ENCODE measurements around the gene WDHD1.

The WDHD1 gene

GRCh38 chr14:55019968-55020554, 6.8 kb downstream of the WDHD1 start:
- no peaks in the 10 kb centered on the region for H3K4me1 ChIP-seq (ENCODE audit: control insufficient read depth, insufficient read depth, low read length)
- H3K36me3 ChIP-seq (ENCODE audit: control insufficient read depth in 2 of 2, insufficient read depth in 2 of 2, low read length in 2 of 2), result no peaks in the 10 kb centered on the region
- H3K4me3 ChIP-seq (ENCODE audit: low read length in 2 of 2), result no peak overlapping the region
- H3K27ac ChIP-seq (ENCODE audit: low read length), result no peak overlapping the region
- no peak overlapping the region for H3K9ac ChIP-seq (ENCODE audit: low read length in 2 of 2)
- no peaks in the 10 kb centered on the region for H3K27me3 ChIP-seq (ENCODE audit: control insufficient read depth in 1 of 2, insufficient read depth in 2 of 2, low read length in 2 of 2)
- no peaks in the 10 kb centered on the region for H3K9me3 ChIP-seq (ENCODE audit: control insufficient read depth in 2 of 2, low read length in 2 of 2)

GRCh38 chr14:55015006-55015405, 11.9 kb downstream of the WDHD1 start:
- Histone ChIP-seq H3K4me3 (ENCODE audit: low read length in 2 of 2) (no peak overlapping the region), H3K27ac (ENCODE audit: low read length) (no peak overlapping the region)

GRCh38 chr14:55005071-55005470, 21.8 kb downstream of the WDHD1 start:
- Histone ChIP-seq H3K27ac (ENCODE audit: low read length) (no peak overlapping the region), H3K4me1 (ENCODE audit: control insufficient read depth, insufficient read depth, low read length) (no peaks in the 10 kb centered on the region), H3K4me3 (ENCODE audit: low read length in 2 of 2) (no peak overlapping the region), H3K9me3 (ENCODE audit: control insufficient read depth in 2 of 2, low read length in 2 of 2) (no peaks in the 10 kb centered on the region), H3K9ac (ENCODE audit: low read length in 2 of 2) (no peak overlapping the region), H3K27me3 (ENCODE audit: control insufficient read depth in 1 of 2, insufficient read depth in 2 of 2, low read length in 2 of 2) (no peaks in the 10 kb centered on the region), H3K36me3 (ENCODE audit: control insufficient read depth in 2 of 2, insufficient read depth in 2 of 2, low read length in 2 of 2) (no peaks in the 10 kb centered on the region)

More at GRCh38 chr14:55015006-55015405, 11.9 kb downstream of the WDHD1 start:
- H3K9ac ChIP-seq (ENCODE audit: low read length in 2 of 2), result no peak overlapping the region
- no peaks in the 10 kb centered on the region for H3K4me1 ChIP-seq (ENCODE audit: control insufficient read depth, insufficient read depth, low read length)
- no peaks in the 10 kb centered on the region for H3K27me3 ChIP-seq (ENCODE audit: control insufficient read depth in 1 of 2, insufficient read depth in 2 of 2, low read length in 2 of 2)
- no peaks in the 10 kb centered on the region for H3K9me3 ChIP-seq (ENCODE audit: control insufficient read depth in 2 of 2, low read length in 2 of 2)
- H3K36me3 ChIP-seq (ENCODE audit: control insufficient read depth in 2 of 2, insufficient read depth in 2 of 2, low read length in 2 of 2), result no peaks in the 10 kb centered on the region

- no peak overlapping the region for H3K9ac ChIP-seq (ENCODE audit: low read length in 2 of 2)
- H3K4me3 ChIP-seq (ENCODE audit: low read length in 2 of 2), result no peak overlapping the region
- no peaks in the 10 kb centered on the region for H3K27me3 ChIP-seq (ENCODE audit: control insufficient read depth in 1 of 2, insufficient read depth in 2 of 2, low read length in 2 of 2)
- H3K9me3 ChIP-seq (ENCODE audit: control insufficient read depth in 2 of 2, low read length in 2 of 2), result no peaks in the 10 kb centered on the region
- H3K36me3 ChIP-seq (ENCODE audit: control insufficient read depth in 2 of 2, insufficient read depth in 2 of 2, low read length in 2 of 2), result no peaks in the 10 kb centered on the region
- no peaks in the 10 kb centered on the region for H3K4me1 ChIP-seq (ENCODE audit: control insufficient read depth, insufficient read depth, low read length)
- no peak overlapping the region for H3K27ac ChIP-seq (ENCODE audit: low read length)
These were observed 26.5 kb downstream of the WDHD1 start for GRCh38 chr14:55000381-55000780.

GRCh38 chr14:54985156-54985555, 41.7 kb downstream of the WDHD1 start:
- Histone ChIP-seq H3K9me3 (ENCODE audit: control insufficient read depth in 2 of 2, low read length in 2 of 2) (no peaks in the 10 kb centered on the region), H3K27ac (ENCODE audit: low read length) (no peak overlapping the region), H3K36me3 (ENCODE audit: control insufficient read depth in 2 of 2, insufficient read depth in 2 of 2, low read length in 2 of 2) (no peaks in the 10 kb centered on the region), H3K4me3 (ENCODE audit: low read length in 2 of 2) (no peak overlapping the region), H3K4me1 (ENCODE audit: control insufficient read depth, insufficient read depth, low read length) (no peaks in the 10 kb centered on the region), H3K9ac (ENCODE audit: low read length in 2 of 2) (no peak overlapping the region), H3K27me3 (ENCODE audit: control insufficient read depth in 1 of 2, insufficient read depth in 2 of 2, low read length in 2 of 2) (no peaks in the 10 kb centered on the region)

- no peaks in the 10 kb centered on the region for H3K9me3 ChIP-seq (ENCODE audit: control insufficient read depth in 2 of 2, low read length in 2 of 2)
- H3K9ac ChIP-seq (ENCODE audit: low read length in 2 of 2), result no peak overlapping the region
- H3K27me3 ChIP-seq (ENCODE audit: control insufficient read depth in 1 of 2, insufficient read depth in 2 of 2, low read length in 2 of 2), result no peaks in the 10 kb centered on the region
- no peak overlapping the region for H3K4me3 ChIP-seq (ENCODE audit: low read length in 2 of 2)
- no peak overlapping the region for H3K27ac ChIP-seq (ENCODE audit: low read length)
- no peaks in the 10 kb centered on the region for H3K36me3 ChIP-seq (ENCODE audit: control insufficient read depth in 2 of 2, insufficient read depth in 2 of 2, low read length in 2 of 2)
- no peaks in the 10 kb centered on the region for H3K4me1 ChIP-seq (ENCODE audit: control insufficient read depth, insufficient read depth, low read length)
These were observed 45.2 kb downstream of the WDHD1 start for GRCh38 chr14:54981698-54982097.

- Histone ChIP-seq H3K9ac (ENCODE audit: low read length in 2 of 2) (no peak overlapping the region), H3K27me3 (ENCODE audit: control insufficient read depth in 1 of 2, insufficient read depth in 2 of 2, low read length in 2 of 2) (no peaks in the 10 kb centered on the region), H3K4me1 (ENCODE audit: control insufficient read depth, insufficient read depth, low read length) (no peaks in the 10 kb centered on the region), H3K36me3 (ENCODE audit: control insufficient read depth in 2 of 2, insufficient read depth in 2 of 2, low read length in 2 of 2) (no peaks in the 10 kb centered on the region), H3K4me3 (ENCODE audit: low read length in 2 of 2) (no peak overlapping the region), H3K9me3 (ENCODE audit: control insufficient read depth in 2 of 2, low read length in 2 of 2) (no peaks in the 10 kb centered on the region), H3K27ac (ENCODE audit: low read length) (no peak overlapping the region)
These were observed 47.9 kb downstream of the WDHD1 start for GRCh38 chr14:54979039-54979438.

GRCh38 chr14:54976316-54976715, 50.6 kb downstream of the WDHD1 start:
- no peak overlapping the region for H3K9ac ChIP-seq (ENCODE audit: low read length in 2 of 2)
- H3K4me3 ChIP-seq (ENCODE audit: low read length in 2 of 2), result no peak overlapping the region
- H3K27me3 ChIP-seq (ENCODE audit: control insufficient read depth in 1 of 2, insufficient read depth in 2 of 2, low read length in 2 of 2), result no peaks in the 10 kb centered on the region
- H3K9me3 ChIP-seq (ENCODE audit: control insufficient read depth in 2 of 2, low read length in 2 of 2), result no peaks in the 10 kb centered on the region
- H3K27ac ChIP-seq (ENCODE audit: low read length), result no peak overlapping the region
- no peaks in the 10 kb centered on the region for H3K36me3 ChIP-seq (ENCODE audit: control insufficient read depth in 2 of 2, insufficient read depth in 2 of 2, low read length in 2 of 2)
- no peaks in the 10 kb centered on the region for H3K4me1 ChIP-seq (ENCODE audit: control insufficient read depth, insufficient read depth, low read length)

- no peaks in the 10 kb centered on the region for H3K27me3 ChIP-seq (ENCODE audit: control insufficient read depth in 1 of 2, insufficient read depth in 2 of 2, low read length in 2 of 2)
- no peaks in the 10 kb centered on the region for H3K4me1 ChIP-seq (ENCODE audit: control insufficient read depth, insufficient read depth, low read length)
- no peak overlapping the region for H3K9ac ChIP-seq (ENCODE audit: low read length in 2 of 2)
- no peaks in the 10 kb centered on the region for H3K36me3 ChIP-seq (ENCODE audit: control insufficient read depth in 2 of 2, insufficient read depth in 2 of 2, low read length in 2 of 2)
- H3K9me3 ChIP-seq (ENCODE audit: control insufficient read depth in 2 of 2, low read length in 2 of 2), result no peaks in the 10 kb centered on the region
- no peak overlapping the region for H3K4me3 ChIP-seq (ENCODE audit: low read length in 2 of 2)
- H3K27ac ChIP-seq (ENCODE audit: low read length), result no peak overlapping the region
These were observed 51.0 kb downstream of the WDHD1 start for GRCh38 chr14:54975856-54976255.

- Histone ChIP-seq H3K4me3 (ENCODE audit: low read length in 2 of 2) (no peak overlapping the region), H3K27me3 (ENCODE audit: control insufficient read depth in 1 of 2, insufficient read depth in 2 of 2, low read length in 2 of 2) (no peaks in the 10 kb centered on the region), H3K27ac (ENCODE audit: low read length) (no peak overlapping the region), H3K4me1 (ENCODE audit: control insufficient read depth, insufficient read depth, low read length) (no peaks in the 10 kb centered on the region), H3K9ac (ENCODE audit: low read length in 2 of 2) (no peak overlapping the region), H3K9me3 (ENCODE audit: control insufficient read depth in 2 of 2, low read length in 2 of 2) (no peaks in the 10 kb centered on the region), H3K36me3 (ENCODE audit: control insufficient read depth in 2 of 2, insufficient read depth in 2 of 2, low read length in 2 of 2) (no peaks in the 10 kb centered on the region)
These were observed 52.0 kb downstream of the WDHD1 start for GRCh38 chr14:54974788-54975414.

- no peaks in the 10 kb centered on the region for H3K27me3 ChIP-seq (ENCODE audit: control insufficient read depth in 1 of 2, insufficient read depth in 2 of 2, low read length in 2 of 2)
- no peak overlapping the region for H3K4me3 ChIP-seq (ENCODE audit: low read length in 2 of 2)
- no peaks in the 10 kb centered on the region for H3K4me1 ChIP-seq (ENCODE audit: control insufficient read depth, insufficient read depth, low read length)
- no peaks in the 10 kb centered on the region for H3K36me3 ChIP-seq (ENCODE audit: control insufficient read depth in 2 of 2, insufficient read depth in 2 of 2, low read length in 2 of 2)
- no peak overlapping the region for H3K27ac ChIP-seq (ENCODE audit: low read length)
- no peaks in the 10 kb centered on the region for H3K9me3 ChIP-seq (ENCODE audit: control insufficient read depth in 2 of 2, low read length in 2 of 2)
- H3K9ac ChIP-seq (ENCODE audit: low read length in 2 of 2), result no peak overlapping the region
These were observed 59.4 kb downstream of the WDHD1 start for GRCh38 chr14:54967496-54967895.
